ENCODE results near the gene AJAP1. TPM values are rescaled to one million over a fixed set of nuclear protein-coding genes. Genes with fewer than 3 reads are reported as not detected.

AJAP1 gene
- total and polyA plus RNA-seq, 2 of the 13 experiments (the other 11 are each of a cell fraction or from before 2014, with no cell fraction given), result not detected

DNA sequence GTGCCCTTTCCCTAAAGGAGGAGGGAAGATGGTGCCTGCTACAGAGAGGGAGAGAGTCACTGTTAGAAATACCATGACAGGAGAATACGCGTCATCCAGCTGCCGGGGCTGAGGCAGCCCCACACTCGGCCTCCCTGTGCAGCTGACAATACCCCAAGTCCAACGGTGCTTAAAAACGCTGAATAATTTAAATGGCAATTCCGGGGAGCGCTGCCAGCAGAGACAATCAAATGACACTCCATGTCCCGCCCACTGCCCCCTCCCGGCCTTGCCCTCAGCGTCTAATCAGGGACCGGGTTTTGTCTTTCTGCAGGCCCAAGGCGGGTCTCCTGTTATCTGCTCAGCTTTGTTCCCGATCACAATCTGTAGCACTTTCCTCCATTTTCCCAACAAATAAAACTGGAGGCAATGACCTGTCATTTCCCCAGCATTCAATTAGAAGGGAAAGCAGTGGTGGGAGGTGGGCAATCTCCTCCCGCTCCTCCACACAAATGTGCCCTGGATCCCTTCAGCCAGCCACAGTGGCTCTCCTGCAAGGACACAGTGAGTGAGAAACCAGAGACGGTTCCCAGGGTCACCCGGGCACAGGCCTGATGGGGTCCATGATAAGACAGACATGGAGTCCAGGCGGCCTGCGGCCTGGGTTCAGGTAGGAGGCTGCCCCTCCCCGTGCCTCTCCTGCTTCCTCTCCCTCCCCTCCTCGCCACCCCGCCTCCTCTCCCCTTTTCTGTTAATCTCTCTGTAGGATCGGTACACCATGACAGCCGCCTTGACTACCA is 42.7 kb upstream of the AJAP1 start (continued):
- no peak for TF ChIP-seq MAFK (conservative IDR thresholded peaks at IDR 0.05 in 1 of 2, IDR thresholded peaks at IDR 0.05 in 1 of 2; ENCODE audit: low read length in 2 of 2)
- no peak for TF ChIP-seq NFKBIZ (CRISPR knock-in tag; IDR thresholded peaks at IDR 0.05)
- TF ChIP-seq, protein P1, sequence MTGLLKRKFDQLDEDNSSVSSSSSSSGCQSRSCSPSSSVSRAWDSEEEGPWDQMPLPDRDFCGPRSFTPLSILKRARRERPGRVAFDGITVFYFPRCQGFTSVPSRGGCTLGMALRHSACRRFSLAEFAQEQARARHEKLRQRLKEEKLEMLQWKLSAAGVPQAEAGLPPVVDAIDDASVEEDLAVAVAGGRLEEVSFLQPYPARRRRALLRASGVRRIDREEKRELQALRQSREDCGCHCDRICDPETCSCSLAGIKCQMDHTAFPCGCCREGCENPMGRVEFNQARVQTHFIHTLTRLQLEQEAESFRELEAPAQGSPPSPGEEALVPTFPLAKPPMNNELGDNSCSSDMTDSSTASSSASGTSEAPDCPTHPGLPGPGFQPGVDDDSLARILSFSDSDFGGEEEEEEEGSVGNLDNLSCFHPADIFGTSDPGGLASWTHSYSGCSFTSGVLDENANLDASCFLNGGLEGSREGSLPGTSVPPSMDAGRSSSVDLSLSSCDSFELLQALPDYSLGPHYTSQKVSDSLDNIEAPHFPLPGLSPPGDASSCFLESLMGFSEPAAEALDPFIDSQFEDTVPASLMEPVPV (CRISPR knock-in tag; IDR thresholded peaks at IDR 0.05), result no peak

DNA sequence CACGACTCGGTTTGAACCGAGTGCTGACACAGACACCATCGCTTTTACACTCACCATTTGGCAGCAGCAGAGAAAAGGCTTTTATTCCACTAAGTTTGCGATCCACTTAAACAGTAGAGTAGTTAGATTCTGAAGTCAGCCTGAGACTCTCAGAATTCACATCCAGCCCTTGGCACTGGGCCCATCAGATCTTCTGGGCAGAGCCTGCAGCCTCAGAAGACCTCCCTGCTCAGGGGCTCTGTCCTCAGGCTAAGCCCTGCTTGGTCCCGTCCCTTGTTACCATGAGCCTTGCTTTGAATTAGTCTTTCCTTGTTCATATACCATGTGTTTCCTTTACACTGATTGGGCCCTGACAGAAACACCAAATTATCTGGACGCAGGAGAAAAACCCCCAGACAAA is 41.4 kb upstream of the AJAP1 start:
- Histone ChIP-seq H3K9ac (ENCODE audit: insufficient read depth, low read depth, low read length) (no peak overlapping the region), H3K4me1 (ENCODE audit: insufficient read depth, low read length) (no peaks in the 10 kb centered on the region), H3K9me3 (ENCODE audit: low read length) (peaks cover 15% of the 10 kb centered on the region), H3K36me3 (replicated peaks in 1 of 2; ENCODE audit: control insufficient read depth in 1 of 2, insufficient read depth in 2 of 2, low read length in 2 of 2) (no peaks in the 10 kb centered on the region), H3K27ac (ENCODE audit: extremely low read length, insufficient read depth, low read length) (no peak overlapping the region), H4K20me1 (ENCODE audit: insufficient read depth, low read length) (no peaks in the 10 kb centered on the region), H3K4me3 (replicated peaks in 1 of 3; ENCODE audit: insufficient read depth in 1 of 3, low read depth in 2 of 3, low read length in 3 of 3) (no peak overlapping the region), H3K4me2 (ENCODE audit: low read depth, low read length) (no peak overlapping the region), H2AFZ (ENCODE audit: low read length) (no peak overlapping the region), H3K27me3 (ENCODE audit: control insufficient read depth in 1 of 2, insufficient read depth in 2 of 2, low read length in 2 of 2) (peaks cover 6 to 46% of the 10 kb centered on the region in 2 experiments; a peak in 4 of 5 replicates), H3K79me2 (ENCODE audit: insufficient read depth, low read length) (no peaks in the 10 kb centered on the region)
- CTCF ChIA-PET (ENCODE audit: low intra/inter-chr PET ratio, low total read pairs), result no interaction called here
- 44% methylated on average over 7 of the region's 7 CpGs for WGBS (ENCODE audit: low lambda C conversion rate)
- ATAC-seq, result no peak
- in situ Hi-C loops (cut with HindIII; ENCODE audit: extremely low pct_ligation_motif_present, low pct_unique_long_range_greater_than_20kb) (no loop called here), intact Hi-C loops (cut with micrococcal nuclease; ENCODE audit: unreplicated experiment) (no loop called here)
- TF ChIP-seq ZNF644 (CRISPR knock-in tag; IDR thresholded peaks at IDR 0.05; ENCODE audit: low read depth) (no peak), ZNF569 (CRISPR knock-in tag; IDR thresholded peaks at IDR 0.05; ENCODE audit: borderline replicate concordance) (no peak)
- POLR2A ChIA-PET, result no interaction called here
- FAIRE-seq, result no peak
- DNase-seq (ENCODE audit: low spot score), result no peak
- no TSS peak for BruUV-seq (replicated peaks)
